HEK293T (cell line): ENCODE results near the gene RFC3.
"Not testable (repeated sequence)": the region's sequence is repeated elsewhere in the genome, so short reads cannot be mapped to it uniquely, and the experiment has no call there.

Source experiments
- CTCF ChIA-PET: fragments of 350-600 bp; formaldehyde crosslinking; extraction: SDS; loops from one replicate; lab custom pipeline; 2021; ENCODE audit warnings: antibody characterized with exemption, inconsistent platforms; lab: Yijun Ruan, JAX
- POLR2A ChIA-PET: fragments of 350-600 bp; formaldehyde crosslinking; extraction: SDS; loops from one replicate; lab custom pipeline; 2020; ENCODE audit warnings: antibody characterized with exemption, inconsistent platforms; lab: Yijun Ruan, JAX
- DNase-seq: peaks from one replicate; pipeline ENCODE4 v3.0.0; 2012; ENCODE audit warnings: mixed read lengths; ENCODE audit errors: extremely low spot score
- ARNT ChIP-seq: fragments of 450-650 bp; IDR thresholded peaks from 2 replicates; pipeline ENCODE4 v1.6.1; 2017; ENCODE audit warnings: mild to moderate bottlenecking
- BHLHE40 ChIP-seq: fragments of 450-650 bp; IDR thresholded peaks from 2 replicates; pipeline ENCODE4 v1.6.1; 2016; ENCODE audit warnings: mild to moderate bottlenecking, moderate library complexity, borderline replicate concordance
- CTBP1 ChIP-seq: fragments of 450-650 bp; IDR thresholded peaks from 2 replicates; pipeline ENCODE4 v1.6.1; 2016; ENCODE audit warnings: borderline replicate concordance
- ELF4 ChIP-seq: fragments of 450-650 bp; IDR thresholded peaks from 2 replicates; pipeline ENCODE4 v1.6.1; 2017; ENCODE audit warnings: antibody characterized with exemption
- FOXA1 ChIP-seq: fragments of 450-650 bp; IDR thresholded peaks from 2 replicates; pipeline ENCODE4 v1.6.1; 2016; ENCODE audit warnings: mild to moderate bottlenecking
- FOXK2 ChIP-seq: fragments of 450-650 bp; IDR thresholded peaks from 2 replicates; pipeline ENCODE4 v1.6.1; 2016; ENCODE audit warnings: mild to moderate bottlenecking
- FOXM1 ChIP-seq: fragments of 450-650 bp; IDR thresholded peaks from 2 replicates; pipeline ENCODE4 v1.6.1; 2017; ENCODE audit warnings: mild to moderate bottlenecking, borderline replicate concordance
- HDGF ChIP-seq: fragments of 450-650 bp; IDR thresholded peaks from 2 replicates; pipeline ENCODE4 v1.6.1; 2017; ENCODE audit warnings: antibody characterized with exemption, borderline replicate concordance
- L3MBTL2 ChIP-seq: fragments of 450-650 bp; conservative IDR thresholded peaks from 2 replicates; pipeline ENCODE4 v1.6.1; 2016; ENCODE audit warnings: mild to moderate bottlenecking
- LEF1 ChIP-seq: fragments of 450-650 bp; IDR thresholded peaks from 2 replicates; pipeline ENCODE4 v1.6.1; 2017; ENCODE audit warnings: mild to moderate bottlenecking, borderline replicate concordance
- NFRKB ChIP-seq: fragments of 450-650 bp; IDR thresholded peaks from 2 replicates; pipeline ENCODE4 v1.6.1; 2016; ENCODE audit warnings: mild to moderate bottlenecking, moderate library complexity
- SP1 ChIP-seq: fragments of 450-650 bp; IDR thresholded peaks from 2 replicates; pipeline ENCODE4 v1.6.1; 2017
- SUZ12 ChIP-seq: fragments of 450-650 bp; IDR thresholded peaks from 2 replicates; pipeline ENCODE4 v1.6.1; 2016; ENCODE audit warnings: mild to moderate bottlenecking
- TARDBP ChIP-seq: fragments of 450-650 bp; IDR thresholded peaks from 2 replicates; pipeline ENCODE4 v1.6.1; 2016
- ZNF384 ChIP-seq: fragments of 450-650 bp; IDR thresholded peaks from 2 replicates; pipeline ENCODE4 v1.6.1; 2016
- TF ChIP-seq, protein P1 (sequence below): fragments of 450-650 bp; IDR thresholded peaks from 2 replicates; pipeline ENCODE4 v1.6.1; 2016

RFC3 gene

DNA sequence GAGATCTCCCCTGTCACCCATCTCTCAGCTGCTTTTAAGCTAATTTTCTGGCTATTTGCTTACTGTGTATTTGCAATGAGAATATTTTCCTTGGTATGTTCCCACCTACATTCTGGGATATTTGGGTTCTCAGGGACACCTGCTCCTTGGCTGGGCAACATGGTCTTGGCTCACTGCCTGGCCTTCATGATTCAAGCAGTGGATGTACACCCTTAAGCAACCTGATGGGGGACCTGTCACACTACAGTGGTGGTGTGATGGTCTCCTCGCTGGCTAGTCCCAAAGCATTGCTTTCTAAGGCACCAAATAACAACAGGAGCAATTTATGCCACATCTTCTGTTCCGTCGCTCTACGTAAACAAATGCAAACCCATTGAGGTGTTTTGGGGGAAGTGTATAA is 35.3 kb upstream of the RFC3 start:
- ChIA-PET CTCF (no interaction called here), POLR2A (no interaction called here)
- DNase-seq: no peak
- TF ChIP-seq LEF1: no peak
- no peak for TF ChIP-seq ZNF384
- TF ChIP-seq BHLHE40: no peak
- TF ChIP-seq NFRKB: no peak
- no peak for TF ChIP-seq ARNT
- TF ChIP-seq FOXK2: no peak
- TF ChIP-seq, protein P1, sequence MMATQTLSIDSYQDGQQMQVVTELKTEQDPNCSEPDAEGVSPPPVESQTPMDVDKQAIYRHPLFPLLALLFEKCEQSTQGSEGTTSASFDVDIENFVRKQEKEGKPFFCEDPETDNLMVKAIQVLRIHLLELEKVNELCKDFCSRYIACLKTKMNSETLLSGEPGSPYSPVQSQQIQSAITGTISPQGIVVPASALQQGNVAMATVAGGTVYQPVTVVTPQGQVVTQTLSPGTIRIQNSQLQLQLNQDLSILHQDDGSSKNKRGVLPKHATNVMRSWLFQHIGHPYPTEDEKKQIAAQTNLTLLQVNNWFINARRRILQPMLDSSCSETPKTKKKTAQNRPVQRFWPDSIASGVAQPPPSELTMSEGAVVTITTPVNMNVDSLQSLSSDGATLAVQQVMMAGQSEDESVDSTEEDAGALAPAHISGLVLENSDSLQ: no peak
- no peak for TF ChIP-seq L3MBTL2
- no peak for TF ChIP-seq ELF4
- TF ChIP-seq CTBP1: no peak
- TF ChIP-seq TARDBP: no peak
- no peak for TF ChIP-seq FOXM1
- TF ChIP-seq FOXA1: no peak
- TF ChIP-seq SP1: no peak
- no peak for TF ChIP-seq SUZ12
- TF ChIP-seq HDGF: no peak

DNA sequence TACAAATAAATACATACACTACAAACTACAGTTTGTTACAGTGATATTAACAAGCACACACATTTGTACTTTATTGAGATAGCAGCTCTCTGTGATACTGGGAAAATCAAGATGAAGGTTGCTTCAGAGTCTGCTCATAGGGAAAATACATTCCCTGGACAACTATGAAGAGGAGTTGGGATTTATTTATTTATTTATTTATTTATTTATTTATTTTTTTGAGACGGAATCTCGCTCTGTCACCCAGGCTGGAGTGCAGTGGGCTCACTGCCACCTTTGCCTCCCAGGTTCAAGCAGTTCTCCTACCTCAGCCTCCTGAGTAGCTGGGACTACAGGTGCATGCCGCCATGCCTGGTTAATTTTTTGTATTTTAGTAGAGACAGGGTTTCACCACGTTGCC is 34.7 kb upstream of the RFC3 start:
- CTCF ChIA-PET, DNase-seq, POLR2A ChIA-PET: not testable (repeated sequence)

- TF ChIP-seq CTBP1 (no peak), FOXK2 (no peak), SP1 (no peak), TARDBP (no peak), L3MBTL2 (no peak), HDGF (no peak), ZNF384 (no peak), ELF4 (no peak), BHLHE40 (no peak), SUZ12 (no peak), FOXA1 (no peak), FOXM1 (no peak), LEF1 (no peak), NFRKB (no peak), ARNT (no peak)
- TF ChIP-seq, protein P1: no peak
- POLR2A ChIA-PET: no interaction called here
- DNase-seq: no peak
- CTCF ChIA-PET: no interaction called here
These were observed 33.2 kb upstream of the RFC3 start for GRCh38 chr13:33784738-33785137.

DNA sequence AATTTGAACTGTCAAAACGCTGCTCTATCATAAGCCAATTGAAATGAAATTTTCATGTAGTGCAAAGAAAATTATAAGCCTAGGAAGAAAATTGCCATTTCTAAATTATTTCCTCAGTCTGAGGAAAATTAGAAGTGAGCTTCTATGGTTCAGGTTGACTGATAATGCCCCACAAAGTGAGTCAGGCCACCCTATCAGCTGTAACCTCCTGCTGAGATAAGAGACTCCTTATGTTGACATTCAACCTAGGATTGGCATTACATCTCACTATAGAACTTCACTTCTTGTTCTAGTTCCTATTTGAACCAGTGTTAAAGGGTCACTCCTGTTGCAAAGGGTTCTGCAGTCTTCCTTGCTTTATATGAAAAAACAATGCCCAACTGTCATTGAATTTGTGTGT is 32.6 kb upstream of the RFC3 start:
- ChIA-PET CTCF (interaction anchor here (1.0 kb wide), 2 partner anchors 9 to 15 kb away, joined by 3 to 4 read pairs; no protein-coding TSS in a partner anchor), POLR2A (no interaction called here)
- DNase-seq: no peak
- TF ChIP-seq ELF4: no peak
- no peak for TF ChIP-seq FOXA1
- no peak for TF ChIP-seq SUZ12
- TF ChIP-seq LEF1: no peak
- TF ChIP-seq FOXK2: no peak
- TF ChIP-seq SP1: no peak
- TF ChIP-seq FOXM1: no peak

DNA sequence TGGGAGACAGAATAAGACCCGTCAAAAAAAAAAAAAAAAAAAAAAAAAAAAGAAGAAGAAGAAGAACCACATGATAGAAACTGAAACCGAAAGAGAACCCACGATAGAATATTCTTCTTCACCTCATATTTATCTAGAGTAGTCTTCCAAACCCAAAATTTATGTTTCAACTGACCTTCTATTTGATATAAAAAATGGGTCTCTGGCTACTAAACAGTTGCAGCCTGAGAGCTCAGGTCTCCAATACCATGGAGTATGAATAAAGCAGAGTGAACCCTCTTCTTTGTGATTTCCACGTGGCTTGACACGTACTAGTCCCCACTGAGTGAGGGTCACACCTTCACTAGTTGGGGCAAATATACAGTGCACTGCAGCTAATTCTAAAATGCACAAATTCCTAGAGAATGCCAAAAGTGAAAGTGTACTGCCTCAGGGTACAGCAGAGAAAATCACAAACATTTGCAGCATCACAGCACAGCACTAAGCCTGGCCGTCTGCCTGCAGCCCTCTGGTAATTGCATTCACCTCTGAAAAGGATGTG is 30.8 kb upstream of the RFC3 start:
- CTCF ChIA-PET: no interaction called here
- DNase-seq: no peak
- POLR2A ChIA-PET: no interaction called here
- TF ChIP-seq FOXK2: no peak
- TF ChIP-seq ELF4: no peak
- TF ChIP-seq ZNF384: no peak
- no peak for TF ChIP-seq ARNT
- TF ChIP-seq SP1: no peak
- no peak for TF ChIP-seq NFRKB
- no peak for TF ChIP-seq SUZ12

- no peak for DNase-seq
- CTCF ChIA-PET: no interaction called here
- TF ChIP-seq ZNF384 (no peak), BHLHE40 (no peak), HDGF (no peak), FOXK2 (no peak), CTBP1 (no peak), FOXA1 (no peak), ELF4 (no peak), LEF1 (no peak), SUZ12 (no peak), L3MBTL2 (no peak), FOXM1 (no peak), SP1 (no peak), NFRKB (no peak)
- TF ChIP-seq, protein P1: no peak
- POLR2A ChIA-PET: no interaction called here
These were observed 28.8 kb upstream of the RFC3 start for GRCh38 chr13:33789066-33789606.

GRCh38 chr13:33789739-33790138 is 28.2 kb upstream of the RFC3 start:
- CTCF ChIA-PET: no interaction called here
- DNase-seq: no peak
- POLR2A ChIA-PET: no interaction called here
- TF ChIP-seq TARDBP (no peak), NFRKB (no peak), FOXM1 (no peak), ELF4 (no peak), HDGF (no peak), FOXK2 (no peak), SP1 (no peak), BHLHE40 (no peak), ARNT (no peak), ZNF384 (no peak)
